Activated CD4-positive, alpha-beta T cell treated with anti-CD3 and anti-CD28 coated beads for 48 hours (primary cell): ENCODE measurements around the gene DHRSX.
"Not testable (repeated sequence)": the region's sequence is repeated elsewhere in the genome, so short reads cannot be mapped to it uniquely, and the experiment has no call there.

Experiments
- DNase-seq: peaks from one replicate; pipeline ENCODE4 v3.0.0-alpha.2; 2020

Gene DHRSX

DNA sequence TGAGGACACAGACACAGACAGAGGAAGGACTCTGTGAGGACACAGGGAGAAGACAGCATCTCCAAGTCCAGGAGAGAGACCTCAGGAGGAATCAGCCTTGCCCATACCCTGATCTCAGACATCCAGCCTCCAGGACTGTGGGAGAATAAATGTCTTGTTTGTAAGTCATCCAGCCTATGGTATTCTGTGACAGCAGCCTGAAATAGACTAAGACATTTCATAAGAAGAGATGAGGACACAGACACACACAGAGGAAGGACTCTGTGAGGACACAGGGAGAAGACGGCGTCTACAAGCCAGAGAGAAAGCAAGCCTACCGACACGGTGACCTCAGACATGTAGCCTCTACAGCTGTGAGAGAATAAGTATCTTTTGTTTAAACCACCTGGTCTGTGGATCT is 112.1 kb downstream of the DHRSX start:
- DNase-seq = no peak

GRCh38 chrX:2387614-2388239 is 113.0 kb downstream of the DHRSX start:
- DNase-seq = no peak

- no peak for DNase-seq
Measured at GRCh38 chrX:2385224-2385623, 115.6 kb downstream of the DHRSX start.

DNA sequence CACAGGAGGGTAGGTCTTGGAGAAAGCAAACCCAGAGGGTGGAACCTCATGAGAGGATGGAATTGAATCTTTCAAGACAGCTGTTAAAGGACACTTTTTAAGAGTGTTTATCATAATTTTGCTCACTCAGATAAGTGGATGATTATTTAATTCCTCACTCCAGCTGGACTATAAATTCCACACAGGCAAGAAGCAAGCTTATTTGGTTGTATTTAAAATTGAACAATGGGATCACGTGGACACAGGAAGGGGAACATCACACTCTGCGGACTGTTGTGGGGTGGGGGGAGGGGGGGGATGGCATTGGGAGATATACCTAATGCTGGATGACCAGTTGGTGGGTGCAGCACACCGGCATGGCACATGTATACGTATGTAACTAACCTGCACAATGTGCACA is 116.3 kb downstream of the DHRSX start:
- DNase-seq = no peak

GRCh38 chrX:2383735-2384134 is 117.0 kb downstream of the DHRSX start:
- DNase-seq = no peak

DNA sequence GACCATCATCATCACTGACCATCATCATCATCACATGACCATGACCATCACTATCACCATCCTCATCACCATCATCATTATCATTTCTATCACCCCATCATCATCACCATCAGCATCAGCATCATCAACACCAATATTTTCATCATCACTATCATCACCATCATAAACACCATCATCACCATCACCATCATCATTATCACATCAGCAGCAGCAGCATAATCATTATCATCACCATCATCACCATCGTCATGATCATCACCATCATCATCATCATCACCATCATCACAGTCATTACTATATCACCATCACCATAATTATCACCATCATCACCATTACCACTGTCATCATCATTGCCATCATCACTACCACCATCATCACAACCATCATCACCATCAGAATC is 117.6 kb downstream of the DHRSX start:
- DNase-seq = no peak

GRCh38 chrX:2382433-2383048 is 118.2 kb downstream of the DHRSX start:
- not testable (repeated sequence) for DNase-seq

GRCh38 chrX:2376166-2376565 is 124.6 kb downstream of the DHRSX start:
- no peak for DNase-seq

DNA sequence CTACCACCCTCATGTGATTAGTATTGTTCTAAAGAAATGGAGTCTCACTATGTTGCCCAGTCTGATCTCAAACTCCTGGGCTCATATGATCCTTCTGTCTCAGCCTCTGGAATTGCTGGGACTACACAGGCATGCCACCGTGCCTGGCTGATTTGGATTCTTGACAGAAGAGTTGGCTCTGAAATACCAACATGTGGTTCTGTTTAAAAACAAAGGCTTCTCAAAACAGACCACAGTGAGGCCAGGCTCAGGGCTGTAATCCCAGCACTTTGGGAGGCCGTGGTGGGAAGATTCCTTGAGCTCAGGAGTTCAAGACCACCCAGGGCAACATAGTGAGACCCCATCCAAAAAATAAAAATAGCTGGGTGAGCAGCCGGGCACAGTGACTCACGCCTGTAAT is 126.7 kb downstream of the DHRSX start:
- no peak for DNase-seq

DNA sequence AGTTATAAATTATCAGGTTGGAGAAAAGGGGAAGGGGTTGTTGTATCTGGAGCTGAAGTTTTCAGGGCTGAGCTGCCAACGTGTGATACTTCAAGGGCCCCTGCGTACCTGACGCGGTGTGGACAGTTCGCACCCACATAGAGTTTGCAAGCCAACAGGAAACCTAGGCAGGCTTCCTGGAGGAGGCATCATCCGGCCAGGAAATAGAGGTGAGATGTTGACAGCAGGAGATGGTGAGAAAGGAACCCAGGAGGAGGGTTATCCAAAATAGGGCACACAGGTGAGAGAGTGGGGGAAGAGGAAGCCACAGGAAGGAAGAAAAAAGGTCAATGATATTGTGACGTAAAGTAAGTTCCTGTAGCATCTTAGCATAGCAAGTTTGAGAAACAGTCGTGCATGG is 127.2 kb downstream of the DHRSX start:
- no peak for DNase-seq

DNA sequence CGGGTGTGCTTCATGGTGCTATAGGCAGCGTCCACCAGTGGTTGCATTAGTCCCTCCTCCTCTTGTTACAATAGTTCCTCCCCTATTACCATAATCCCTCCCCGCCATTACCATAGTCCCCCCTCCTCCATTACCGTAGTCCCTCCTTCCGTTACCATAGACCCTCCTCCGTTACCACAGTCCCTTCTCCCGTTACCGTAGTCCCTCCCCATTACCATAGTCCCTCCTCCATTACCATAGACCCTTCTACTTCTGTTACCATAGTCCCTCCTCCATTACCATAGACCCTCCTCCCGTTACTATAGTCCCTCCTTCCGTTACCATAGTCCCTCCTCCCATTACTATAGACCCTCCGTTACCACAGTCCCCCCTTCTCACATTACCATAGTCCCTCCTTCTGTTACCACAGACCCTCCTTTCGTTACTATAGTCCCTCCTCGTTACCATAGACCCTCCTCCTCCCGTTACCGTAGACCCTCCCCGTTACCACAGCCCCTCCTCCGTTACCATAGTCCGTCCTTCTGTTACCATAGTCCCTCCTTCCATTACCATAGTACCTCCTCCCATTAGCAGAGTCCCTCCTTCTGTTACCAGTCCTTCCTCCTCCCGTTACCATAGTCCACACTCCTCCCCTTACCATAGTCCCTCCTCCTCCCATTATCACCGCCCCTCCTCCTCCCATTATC is 129.6 kb downstream of the DHRSX start:
- DNase-seq = no peak

DNA sequence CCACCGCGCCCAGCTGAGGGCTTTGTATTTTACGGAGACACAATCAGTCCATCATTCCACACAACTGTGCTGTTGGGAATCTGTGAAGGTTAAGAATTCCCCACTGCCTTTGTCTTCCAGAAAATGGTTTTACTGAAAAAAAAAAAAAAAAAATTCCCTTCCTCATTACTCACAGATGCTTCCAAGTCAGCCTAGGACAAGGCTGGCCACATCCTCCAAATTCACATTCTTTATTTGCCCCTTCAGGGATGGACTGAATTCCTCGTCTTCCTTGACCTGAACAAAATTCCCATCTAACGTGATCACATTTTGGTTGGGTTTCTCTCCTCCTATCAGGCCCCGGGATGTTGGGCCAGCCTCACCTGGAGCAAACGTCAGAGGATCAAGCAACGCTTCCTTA is 130.3 kb downstream of the DHRSX start:
- DNase-seq = no peak

- DNase-seq = no peak
Measured at GRCh38 chrX:2369206-2369605, 131.6 kb downstream of the DHRSX start.

GRCh38 chrX:2360731-2361130 is 140.0 kb downstream of the DHRSX start:
- DNase-seq = no peak

DNA sequence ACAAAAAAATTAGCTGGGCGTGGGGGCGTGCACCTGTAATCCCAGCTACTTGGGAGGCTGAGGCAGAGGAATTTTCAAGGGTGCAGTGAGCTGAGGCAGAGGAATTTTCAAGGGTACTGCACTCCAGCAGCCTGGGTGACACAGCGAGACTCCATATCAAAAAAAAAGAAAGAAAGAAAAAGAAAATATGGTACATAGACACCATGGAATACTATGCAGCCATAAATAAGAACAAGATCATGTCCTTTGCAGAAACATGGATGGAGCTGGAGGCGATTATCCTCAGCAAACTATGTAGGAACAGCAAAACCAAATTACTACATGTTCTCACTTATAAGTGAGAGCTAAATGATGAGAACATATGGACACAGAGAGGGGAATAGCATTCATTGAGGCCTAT is 141.3 kb downstream of the DHRSX start:
- DNase-seq = not testable (repeated sequence)

DNA sequence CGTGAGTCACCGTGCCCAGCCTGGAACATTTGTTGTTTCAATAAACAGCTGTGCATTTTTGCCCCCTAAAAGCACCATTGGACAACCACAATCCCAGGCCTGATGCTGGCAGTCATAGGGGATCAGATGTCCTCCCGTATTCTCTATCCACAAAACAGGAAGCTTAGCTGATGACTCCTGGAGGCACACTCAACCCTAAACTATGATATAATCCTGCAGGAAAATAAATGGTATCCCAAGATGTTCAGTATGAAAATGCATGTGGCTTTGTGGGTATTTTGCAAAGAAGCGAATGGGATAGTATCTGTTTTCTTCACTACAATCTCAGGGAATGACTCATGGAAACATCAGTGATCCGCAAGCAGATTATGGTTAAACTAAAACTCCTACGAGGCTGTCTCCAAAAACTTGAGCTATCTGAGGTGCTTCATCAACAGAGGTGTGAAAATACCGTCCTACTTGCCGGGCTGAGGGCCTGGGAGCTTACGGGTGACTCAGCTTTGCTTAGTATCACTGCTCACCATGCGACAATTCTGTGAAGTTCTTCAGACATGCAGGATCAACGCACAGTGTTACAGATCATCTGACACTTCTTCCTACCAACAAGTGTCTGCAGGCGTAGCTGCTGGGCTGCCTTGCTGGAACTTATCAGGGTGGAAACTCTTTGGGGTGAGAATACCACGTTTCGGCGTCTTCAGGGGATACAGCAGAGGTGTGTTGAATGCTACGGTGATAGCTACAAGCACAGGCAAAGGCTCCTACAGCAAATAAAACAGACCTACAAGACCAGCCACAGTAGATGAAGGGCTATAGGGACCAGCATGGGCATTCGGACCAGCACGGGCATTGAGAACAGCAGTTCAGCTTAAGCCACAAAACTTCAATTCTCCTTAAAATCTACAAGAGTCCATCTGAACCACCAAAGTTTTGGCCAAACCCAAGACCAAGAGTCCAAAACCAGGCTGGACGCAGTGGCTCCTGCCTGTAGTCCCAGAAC is 148.5 kb downstream of the DHRSX start:
- peak; percentile 23 for DNase-seq

GRCh38 chrX:2351321-2351720 is 149.5 kb downstream of the DHRSX start:
- DNase-seq = no peak

GRCh38 chrX:2350703-2351102 is 150.1 kb downstream of the DHRSX start:
- DNase-seq = not testable (repeated sequence)

DNA sequence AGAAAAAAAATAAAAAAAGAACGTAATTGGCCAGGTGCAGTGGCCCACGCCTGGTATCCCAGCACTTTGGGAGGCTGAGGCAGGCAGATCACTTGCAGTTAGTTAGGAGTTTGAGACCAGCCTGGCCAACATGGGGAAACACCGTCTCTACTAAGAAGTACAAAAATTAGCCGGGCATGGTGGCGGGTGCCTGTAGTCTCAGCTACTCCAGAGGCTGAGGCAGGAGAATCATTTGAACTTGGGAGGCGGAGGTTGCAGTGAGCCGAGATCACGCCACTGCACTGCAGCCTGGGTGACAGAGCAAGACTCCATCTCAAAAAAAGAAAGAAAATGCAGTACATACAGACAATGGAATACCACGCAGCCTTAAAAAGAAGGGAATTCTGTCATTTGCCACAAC is 150.7 kb downstream of the DHRSX start:
- not testable (repeated sequence) for DNase-seq

DNA sequence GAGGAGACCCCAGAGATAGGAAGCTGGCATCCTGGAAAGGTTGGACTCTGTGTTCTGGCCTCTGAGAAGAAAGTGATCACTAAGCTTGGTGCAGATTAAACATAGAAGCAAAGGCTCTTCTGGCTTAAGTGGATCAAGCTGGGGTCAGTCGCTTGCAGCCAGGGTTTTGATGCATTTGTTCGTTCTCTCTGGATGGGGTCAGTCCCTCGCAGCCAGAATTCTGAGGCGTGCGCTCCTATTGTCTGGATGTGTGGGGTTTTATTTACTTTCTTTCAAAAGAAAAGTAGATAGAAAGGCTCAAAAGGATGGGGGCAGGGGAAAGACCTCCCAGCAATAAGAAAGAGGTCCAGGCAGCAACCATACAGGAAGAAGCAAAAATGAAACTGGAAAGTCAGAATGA is 152.6 kb downstream of the DHRSX start:
- no peak for DNase-seq

DNA sequence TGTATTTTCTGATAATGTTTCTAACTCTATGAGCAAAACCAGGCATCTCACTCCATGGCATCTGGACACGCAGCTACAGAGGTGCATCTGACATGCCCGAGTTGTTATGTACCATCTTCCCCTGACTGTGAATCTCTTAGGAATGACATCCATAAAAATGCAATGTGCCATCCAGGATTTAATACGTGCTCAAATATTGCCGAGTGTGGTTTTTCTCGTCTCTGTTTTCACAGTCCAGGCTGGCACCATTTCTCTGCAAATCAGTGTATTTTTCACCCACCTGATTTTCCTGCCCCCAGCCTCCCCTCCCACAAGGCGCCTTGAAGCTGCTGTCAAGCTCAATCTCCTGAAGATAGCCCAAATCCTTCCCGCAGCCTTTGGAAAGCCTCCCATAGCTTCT is 154.6 kb downstream of the DHRSX start:
- no peak for DNase-seq

DNA sequence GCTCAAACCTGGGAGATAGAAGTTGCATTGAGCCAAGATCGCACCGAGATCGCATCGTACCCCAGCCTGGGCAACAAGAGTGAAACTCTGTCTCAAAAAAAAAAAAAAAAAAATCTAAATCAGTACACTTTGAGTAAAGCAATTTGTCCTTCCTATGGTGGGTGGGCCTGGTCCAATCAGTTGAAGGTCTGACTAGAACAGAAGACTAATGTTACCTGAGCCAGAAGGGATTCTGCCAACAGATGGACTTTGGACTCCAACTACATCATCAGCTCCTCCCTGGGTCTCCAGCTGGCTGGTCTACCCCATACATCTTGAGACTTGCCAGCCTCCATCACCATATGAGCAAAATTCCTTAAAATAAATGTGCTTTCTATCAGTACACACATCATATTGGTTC is 155.2 kb downstream of the DHRSX start:
- DNase-seq = no peak

DNA sequence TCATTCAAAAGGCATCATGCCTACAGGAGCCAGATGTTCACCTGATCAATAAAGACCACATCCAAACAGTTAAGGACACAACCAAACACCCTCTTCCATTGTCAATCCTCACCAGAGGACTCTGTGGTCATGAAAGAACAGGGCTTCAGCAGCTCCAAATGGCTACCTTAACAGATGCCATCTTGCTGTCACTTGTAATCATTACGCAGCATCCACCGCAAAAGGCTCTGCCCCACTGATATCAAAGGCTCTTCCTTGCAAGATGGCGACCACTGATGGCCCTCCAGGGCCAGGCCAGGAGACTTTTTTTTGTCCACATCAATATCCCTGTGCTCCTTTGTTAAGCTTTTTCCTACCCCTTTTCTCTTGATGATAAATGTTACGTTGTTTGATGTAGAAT is 157.4 kb downstream of the DHRSX start:
- DNase-seq = no peak
